Stimulated activated CD8-positive, alpha-beta memory T cell treated with anti-CD3 and anti-CD28 coated beads, Interleukin-4, amount 100 ng/mL, for 48 hours (primary cell): ENCODE data around the gene PTGES3L.

Source experiments
- DNase-seq: peaks from one replicate; pipeline ENCODE4 v3.0.0-alpha.2; 2020

PTGES3L gene

DNA sequence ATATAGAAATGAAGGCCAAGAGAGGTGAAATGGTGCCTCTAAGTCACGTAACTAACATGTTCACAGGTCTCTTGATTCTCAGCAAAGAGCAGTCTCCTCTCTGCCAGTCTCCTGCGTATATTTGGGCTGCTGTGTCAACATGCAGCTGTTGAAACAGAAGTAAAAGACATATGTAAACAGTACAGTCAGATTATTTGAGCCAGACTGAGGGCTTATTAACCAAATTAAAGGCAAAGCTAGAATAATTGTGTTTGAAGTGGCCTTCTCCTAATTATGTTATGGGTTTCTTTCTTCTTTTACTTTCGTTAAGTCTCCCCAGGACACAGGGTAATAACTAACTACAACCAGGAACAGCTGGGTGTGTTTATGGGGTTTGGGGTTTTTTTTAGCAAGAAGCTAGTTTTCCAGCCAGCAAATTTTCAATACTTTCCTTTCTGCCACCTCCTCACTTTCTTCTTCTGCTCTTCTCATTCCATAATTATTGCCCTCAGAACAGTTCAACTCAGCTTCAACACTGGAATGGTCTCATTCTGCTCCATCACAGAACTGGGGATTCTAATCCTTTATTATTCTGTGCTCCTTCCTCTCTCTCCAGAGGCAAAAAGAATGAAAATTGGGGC, 60.9 kb downstream of the PTGES3L start:
- DNase-seq: no peak
